Measurements from ENCODE around the gene ITPR1. TPM values are rescaled to one million over a fixed set of nuclear protein-coding genes. Genes with fewer than 3 reads are reported as not detected.

ITPR1 gene
- total RNA-seq, 1 experiment from 2014 or later = 8.7 TPM

- no peaks in the 10 kb centered on the region for H3K9me3 ChIP-seq (ENCODE audit: control insufficient read depth, insufficient read depth, low read depth, low read length)
- H3K4me3 ChIP-seq (ENCODE audit: low read depth in 2 of 2, low read length in 2 of 2) = no peak overlapping the region
- intact Hi-C loops (cut with micrococcal nuclease; ENCODE audit: unreplicated experiment) = no loop called here
- no peaks in the 10 kb centered on the region for H3K4me1 ChIP-seq (ENCODE audit: control insufficient read depth, insufficient read depth, low read length)
- H3K36me3 ChIP-seq (ENCODE audit: control insufficient read depth, insufficient read depth, low read length) = no peaks in the 10 kb centered on the region
- ATAC-seq (no peak), DNase-seq (ENCODE audit: low read depth, low spot score) (no peak)
- BruUV-seq (replicated peaks) = no TSS peak
- ChIA-PET CTCF (no interaction called here), POLR2A (no interaction called here)
- TF ChIP-seq TCF7L2 (IDR thresholded peaks at IDR 0.05; ENCODE audit: low read depth, low read length) (no peak), REST (IDR thresholded peaks at IDR 0.05; ENCODE audit: insufficient read depth in 1 of 2, low read depth in 2 of 2, low read length in 1 of 2) (no peak), SIN3A (IDR thresholded peaks at IDR 0.05; ENCODE audit: borderline replicate concordance, insufficient read depth, low read depth, low read length) (no peak), POLR2AphosphoS5 (IDR thresholded peaks at IDR 0.05; ENCODE audit: low read depth, low read length) (no peak)
- TF ChIP-seq, protein P1, sequence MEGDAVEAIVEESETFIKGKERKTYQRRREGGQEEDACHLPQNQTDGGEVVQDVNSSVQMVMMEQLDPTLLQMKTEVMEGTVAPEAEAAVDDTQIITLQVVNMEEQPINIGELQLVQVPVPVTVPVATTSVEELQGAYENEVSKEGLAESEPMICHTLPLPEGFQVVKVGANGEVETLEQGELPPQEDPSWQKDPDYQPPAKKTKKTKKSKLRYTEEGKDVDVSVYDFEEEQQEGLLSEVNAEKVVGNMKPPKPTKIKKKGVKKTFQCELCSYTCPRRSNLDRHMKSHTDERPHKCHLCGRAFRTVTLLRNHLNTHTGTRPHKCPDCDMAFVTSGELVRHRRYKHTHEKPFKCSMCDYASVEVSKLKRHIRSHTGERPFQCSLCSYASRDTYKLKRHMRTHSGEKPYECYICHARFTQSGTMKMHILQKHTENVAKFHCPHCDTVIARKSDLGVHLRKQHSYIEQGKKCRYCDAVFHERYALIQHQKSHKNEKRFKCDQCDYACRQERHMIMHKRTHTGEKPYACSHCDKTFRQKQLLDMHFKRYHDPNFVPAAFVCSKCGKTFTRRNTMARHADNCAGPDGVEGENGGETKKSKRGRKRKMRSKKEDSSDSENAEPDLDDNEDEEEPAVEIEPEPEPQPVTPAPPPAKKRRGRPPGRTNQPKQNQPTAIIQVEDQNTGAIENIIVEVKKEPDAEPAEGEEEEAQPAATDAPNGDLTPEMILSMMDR (IDR thresholded peaks at IDR 0.05) = no peak
- H3K27ac ChIP-seq (ENCODE audit: low read length) = no peak overlapping the region
- in situ Hi-C loops (cut with HindIII; ENCODE audit: low pct_unique_long_range_greater_than_20kb, low sequenced_read_pairs) = no loop called here
- H3K27me3 ChIP-seq (ENCODE audit: control insufficient read depth, insufficient read depth, low read length) = no peaks in the 10 kb centered on the region
Observed at GRCh38 chr3:4684117-4684516, 191.0 kb downstream of the ITPR1 start.

DNA sequence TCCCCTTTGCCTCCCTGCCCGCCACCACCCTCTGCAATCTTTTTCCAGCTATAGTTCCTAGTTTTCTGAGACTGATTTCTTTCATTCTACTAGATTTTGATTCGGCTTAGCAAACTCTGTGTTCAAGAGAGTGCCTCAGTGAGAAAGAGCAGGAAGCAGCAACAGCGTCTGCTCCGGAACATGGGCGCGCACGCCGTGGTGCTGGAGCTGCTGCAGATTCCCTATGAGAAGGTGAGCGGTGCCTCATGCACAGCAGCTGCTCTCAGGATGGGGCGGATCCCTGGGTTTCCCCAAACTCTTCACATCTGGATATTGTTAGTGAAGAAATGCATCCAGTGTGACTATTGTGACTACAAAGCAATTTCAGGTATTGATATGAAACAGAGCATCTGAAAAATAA, 191.8 kb downstream of the ITPR1 start:
- Histone ChIP-seq H3K4me1 (ENCODE audit: control insufficient read depth, insufficient read depth, low read length) (no peaks in the 10 kb centered on the region), H3K27ac (ENCODE audit: low read length) (no peak overlapping the region), H3K4me3 (ENCODE audit: low read depth in 2 of 2, low read length in 2 of 2) (no peak overlapping the region), H3K36me3 (ENCODE audit: control insufficient read depth, insufficient read depth, low read length) (no peaks in the 10 kb centered on the region), H3K9me3 (ENCODE audit: control insufficient read depth, insufficient read depth, low read depth, low read length) (no peaks in the 10 kb centered on the region), H3K27me3 (ENCODE audit: control insufficient read depth, insufficient read depth, low read length) (no peaks in the 10 kb centered on the region)
- CTCF ChIA-PET = no interaction called here
- no peak for ATAC-seq
- BruUV-seq (replicated peaks) = no TSS peak
- in situ Hi-C loops (cut with HindIII; ENCODE audit: low pct_unique_long_range_greater_than_20kb, low sequenced_read_pairs) = no loop called here
- intact Hi-C loops (cut with micrococcal nuclease; ENCODE audit: unreplicated experiment) = no loop called here
- POLR2A ChIA-PET = no interaction called here
- TF ChIP-seq POLR2AphosphoS5 (IDR thresholded peaks at IDR 0.05; ENCODE audit: low read depth, low read length) (no peak), TCF7L2 (IDR thresholded peaks at IDR 0.05; ENCODE audit: low read depth, low read length) (no peak), REST (IDR thresholded peaks at IDR 0.05; ENCODE audit: insufficient read depth in 1 of 2, low read depth in 2 of 2, low read length in 1 of 2) (no peak), SIN3A (IDR thresholded peaks at IDR 0.05; ENCODE audit: borderline replicate concordance, insufficient read depth, low read depth, low read length) (no peak)
- TF ChIP-seq, protein P1 (IDR thresholded peaks at IDR 0.05) = no peak
- DNase-seq (ENCODE audit: low read depth, low spot score) = no peak

Data from Panc1 (cell line).